HG03066 (cell line): ENCODE data around the gene WDR44.
"Not testable (repeated sequence)": the region's sequence is repeated elsewhere in the genome, so short reads cannot be mapped to it uniquely, and the experiment has no call there.

Source experiments
- ATAC-seq: cut with Tn5 transposase; IDR thresholded peaks from one replicate; pipeline ENCODE4 v1.9.1; 2021; ENCODE audit warnings: low read depth; ENCODE audit not compliant: unreplicated experiment

Gene WDR44

GRCh38 chrX:118474586-118474985 is 128.7 kb downstream of the WDR44 start:
- ATAC-seq = no peak

- no peak for ATAC-seq
These were observed 130.0 kb downstream of the WDR44 start for GRCh38 chrX:118475903-118476302.

GRCh38 chrX:118480172-118480571 is 134.3 kb downstream of the WDR44 start:
- no peak for ATAC-seq

GRCh38 chrX:118482384-118482783 is 136.5 kb downstream of the WDR44 start:
- ATAC-seq = not testable (repeated sequence)

- no peak for ATAC-seq
These were observed 138.5 kb downstream of the WDR44 start for GRCh38 chrX:118484216-118484903.

- ATAC-seq = not testable (repeated sequence)
These were observed 140.8 kb downstream of the WDR44 start for GRCh38 chrX:118486693-118487092.

GRCh38 chrX:118493016-118493415 is 147.1 kb downstream of the WDR44 start:
- ATAC-seq = no peak

- no peak for ATAC-seq
These were observed 147.9 kb downstream of the WDR44 start for GRCh38 chrX:118493653-118494297.

GRCh38 chrX:118495061-118495921 is 149.4 kb downstream of the WDR44 start, which contains the start of gene DOCK11:
Gene DOCK11, plus strand, starts transcription at chrX:118495815. Its CDS starts 157 bp downstream, at chrX:118495972.
- ATAC-seq = peak; percentile 60

GRCh38 chrX:118495958-118496762 is 150.3 kb downstream of the WDR44 start:
- peak; percentile 53 for ATAC-seq

- peak; percentile 25 for ATAC-seq
These were observed 150.8 kb downstream of the WDR44 start for GRCh38 chrX:118496763-118497079.

- no peak for ATAC-seq
These were observed 151.4 kb downstream of the WDR44 start for GRCh38 chrX:118497180-118497818.

- ATAC-seq = no peak
These were observed 152.4 kb downstream of the WDR44 start for GRCh38 chrX:118498351-118498750.

GRCh38 chrX:118498755-118499154 is 152.8 kb downstream of the WDR44 start:
- ATAC-seq = no peak

- no peak for ATAC-seq
These were observed 153.4 kb downstream of the WDR44 start for GRCh38 chrX:118499295-118499694.
